ENCODE results near the gene PPP2R1B. TPM values are rescaled to one million over a fixed set of nuclear protein-coding genes. Genes with fewer than 3 reads are reported as not detected.
"Not testable (repeated sequence)": the region's sequence is repeated elsewhere in the genome, so short reads cannot be mapped to it uniquely, and the experiment has no call there.

Gene PPP2R1B
- total RNA-seq, 4 donors from 2014 or later = 30.9 to 139 (median 78.8) TPM

DNA sequence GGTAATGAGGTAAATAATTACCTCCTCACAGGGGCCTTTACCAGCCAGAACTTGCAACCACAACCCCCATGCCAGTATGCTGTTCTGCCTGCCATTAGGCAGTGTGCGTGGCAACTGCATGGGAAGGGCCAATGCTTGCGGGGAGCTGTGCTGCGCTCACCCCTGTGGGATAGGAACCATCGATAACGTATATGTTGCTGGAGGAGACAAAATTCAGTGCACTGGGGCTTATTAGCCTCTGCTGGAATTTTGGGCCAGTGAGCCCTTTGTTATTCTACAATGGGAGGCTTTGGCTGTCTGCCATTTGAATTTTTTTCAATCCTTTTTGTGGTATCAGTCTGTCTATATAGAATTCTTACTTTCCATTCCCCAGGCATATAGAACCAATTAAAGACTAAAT lies 47.3 kb downstream of the PPP2R1B start:
- no peak for ATAC-seq (ENCODE audit: low FRiP score)
- DNase-seq (ENCODE audit: low spot score) = no peak
- TF ChIP-seq CTCF (IDR thresholded peaks at IDR 0.05) = no peak

DNA sequence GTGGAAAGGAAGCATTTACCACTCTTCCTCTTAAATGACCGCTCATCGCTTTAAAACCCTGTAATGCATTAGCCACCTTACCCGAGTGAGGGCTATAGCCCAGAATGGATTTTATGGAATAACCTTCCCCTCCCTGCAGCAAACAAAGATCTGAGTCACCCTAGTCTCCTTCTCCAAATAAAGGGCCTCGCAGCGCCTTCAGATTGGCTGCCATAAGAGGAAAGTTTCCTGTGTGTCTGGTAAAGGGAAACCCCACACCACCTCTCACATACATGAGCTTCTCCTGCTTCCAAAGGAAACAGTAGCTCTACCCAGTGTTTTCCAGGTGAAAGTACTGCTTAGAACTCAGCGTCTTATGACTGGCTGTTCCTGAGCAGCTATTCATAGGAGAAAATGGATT lies 47.8 kb downstream of the PPP2R1B start:
- no peak for TF ChIP-seq CTCF (IDR thresholded peaks at IDR 0.05)

GRCh38 chr11:111717660-111718059 lies 48.5 kb downstream of the PPP2R1B start:
- DNase-seq (ENCODE audit: low spot score); ATAC-seq (ENCODE audit: low FRiP score): not testable (repeated sequence)

More for the DNA sequence above, 47.8 kb downstream of the PPP2R1B start:
- no peak for DNase-seq (ENCODE audit: low spot score)
- ATAC-seq (ENCODE audit: low FRiP score) = no peak

DNA sequence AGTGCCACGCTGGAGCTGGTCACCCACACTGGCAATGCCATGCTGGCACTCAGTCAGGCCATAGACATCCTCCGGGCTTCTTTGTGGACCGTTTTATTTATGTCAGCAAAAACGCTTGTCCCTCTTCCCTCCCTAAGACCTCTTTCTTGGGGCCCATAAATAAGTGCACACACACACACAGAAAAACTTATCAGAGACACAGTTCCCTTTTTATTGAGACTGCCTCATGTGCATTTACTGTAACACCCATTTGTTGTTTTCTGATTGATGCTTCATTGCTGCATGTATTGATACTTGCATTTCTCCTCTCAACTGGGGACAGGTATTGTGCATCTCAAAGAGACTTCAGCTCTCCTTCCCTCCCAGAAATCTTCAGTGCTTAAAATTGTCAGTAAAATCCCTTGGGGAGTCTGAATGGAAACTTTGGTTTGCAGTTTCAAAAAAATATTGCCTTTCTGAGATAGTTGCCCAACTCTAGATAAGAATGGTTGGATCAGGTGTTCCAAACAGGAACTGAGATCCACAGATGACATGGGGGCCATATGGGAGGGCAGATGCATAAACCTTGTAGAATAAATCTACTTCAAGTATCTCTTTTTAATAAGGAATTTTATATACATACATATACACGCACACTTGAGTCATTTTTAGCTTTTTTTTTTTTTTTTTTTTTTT lies 50.9 kb downstream of the PPP2R1B start:
- TF ChIP-seq CTCF (IDR thresholded peaks at IDR 0.05) = no peak
- DNase-seq (ENCODE audit: low spot score) (no peak), ATAC-seq (ENCODE audit: low FRiP score) (no peak)

DNA sequence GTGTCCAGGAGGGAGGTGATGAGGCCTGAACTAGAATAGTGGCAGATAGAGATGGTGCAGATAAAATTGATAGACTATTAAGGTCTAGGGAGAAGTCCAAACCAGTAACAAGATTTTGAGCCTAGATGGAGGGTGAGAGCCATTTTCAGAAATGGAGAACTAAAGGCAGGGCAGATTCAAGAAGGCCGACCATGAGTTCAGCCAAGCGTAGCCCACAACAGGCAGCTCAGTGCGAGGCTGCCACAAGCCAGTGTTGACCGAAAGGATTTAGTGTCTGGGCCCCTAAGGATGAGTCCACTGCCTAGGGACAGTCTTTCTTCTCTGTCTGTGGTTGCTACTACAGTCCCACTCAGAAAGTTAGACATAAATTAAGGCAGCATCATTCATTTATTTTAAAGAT lies 51.7 kb downstream of the PPP2R1B start:
- ATAC-seq (ENCODE audit: low FRiP score) (no peak), DNase-seq (ENCODE audit: low spot score) (no peak)
- TF ChIP-seq CTCF (IDR thresholded peaks at IDR 0.05) = no peak

GRCh38 chr11:111707691-111708067 lies 58.5 kb downstream of the PPP2R1B start:
- no peak for DNase-seq (ENCODE audit: low spot score)
- no peak for TF ChIP-seq CTCF (IDR thresholded peaks at IDR 0.05)
- no peak for ATAC-seq (ENCODE audit: low FRiP score)

- no peak for DNase-seq (ENCODE audit: low spot score)
- TF ChIP-seq CTCF (IDR thresholded peaks at IDR 0.05) = no peak
- no peak for ATAC-seq (ENCODE audit: low FRiP score)
These were observed 59.0 kb downstream of the PPP2R1B start for GRCh38 chr11:111707039-111707690.
